Right lung (tissue), 10 donors: ENCODE measurements around the gene RPUSD4. TPM values are rescaled to one million over a fixed set of nuclear protein-coding genes. Genes with fewer than 3 reads are reported as not detected.
"Not testable (repeated sequence)": the region's sequence is repeated elsewhere in the genome, so short reads cannot be mapped to it uniquely, and the experiment has no call there.

ENCODE experiments used
- DNase-seq, 2 donors: peaks; one replicate each; pipeline ENCODE4 v3.0.0-alpha.2; 2013
- long read RNA-seq, 8 donors: transcript quantifications; one replicate each; lab custom pipeline, GENCODE V29; 2026
- polyA plus RNA-seq, 5 donors: library from polyadenylated mRNA; unstranded; fragments of 120-200 nt; gene quantifications; one replicate each; pipeline versions ENCODE4 v1.2.1 to v1.2.3, GENCODE V29; 2013; ENCODE audit warnings: inconsistent platforms in 1 of 5, low replicate concordance in 1 of 5; ENCODE audit not compliant: insufficient read length in 5 of 5, insufficient read depth in 1 of 5

RPUSD4 gene, protein sequence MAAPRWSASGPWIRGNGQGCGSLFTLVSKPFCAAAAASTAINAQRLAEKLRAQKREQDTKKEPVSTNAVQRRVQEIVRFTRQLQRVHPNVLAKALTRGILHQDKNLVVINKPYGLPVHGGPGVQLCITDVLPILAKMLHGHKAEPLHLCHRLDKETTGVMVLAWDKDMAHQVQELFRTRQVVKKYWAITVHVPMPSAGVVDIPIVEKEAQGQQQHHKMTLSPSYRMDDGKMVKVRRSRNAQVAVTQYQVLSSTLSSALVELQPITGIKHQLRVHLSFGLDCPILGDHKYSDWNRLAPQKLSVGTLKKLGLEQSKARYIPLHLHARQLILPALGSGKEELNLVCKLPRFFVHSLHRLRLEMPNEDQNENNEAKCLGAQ
- polyA plus RNA-seq: 10 to 100 TPM; 38.1 to 48.4 (median 42.1) TPM
- long read RNA-seq, donor 1, transcript RPUSD4-201 (7 exons, 2,512 nt): major isoform, 5 of 12 reads
- long read RNA-seq, donor 1, partial matches to known transcripts: 0 of 12 reads
- long read RNA-seq, donor 1, other reads (novel, unspliced or antisense): 0 of 12 reads
- long read RNA-seq, donor 2, partial matches to known transcripts: 0 of 7 reads
- long read RNA-seq, donor 2, other reads (novel, unspliced or antisense): 0 of 7 reads
- long read RNA-seq, donor 3, transcript RPUSD4-207 (3 exons, 1,030 nt): minor isoform, 5 of 17 reads
- long read RNA-seq, donor 3, transcript RPUSD4-201 (7 exons, 2,512 nt): major isoform, 8 of 17 reads
- long read RNA-seq, donor 3, partial matches to known transcripts: 0 of 17 reads
- long read RNA-seq, donor 3, other reads (novel, unspliced or antisense): 0 of 17 reads
- long read RNA-seq, donor 4, partial matches to known transcripts: 0 of 3 reads
- long read RNA-seq, donor 4, other reads (novel, unspliced or antisense): 0 of 3 reads
- long read RNA-seq, donor 5, transcript RPUSD4-207 (3 exons, 1,030 nt): major isoform, 9 of 22 reads
- long read RNA-seq, donor 5, transcript RPUSD4-201 (7 exons, 2,512 nt): major isoform, 9 of 22 reads
- long read RNA-seq, donor 5, partial matches to known transcripts: 0 of 22 reads
- long read RNA-seq, donor 5, other reads (novel, unspliced or antisense): 0 of 22 reads
- long read RNA-seq, donor 6, transcript RPUSD4-201 (7 exons, 2,512 nt): major isoform, 10 of 14 reads
- long read RNA-seq, donor 6, partial matches to known transcripts: 0 of 14 reads
- long read RNA-seq, donor 6, other reads (novel, unspliced or antisense): 0 of 14 reads
- long read RNA-seq, donor 7, transcript RPUSD4-201 (7 exons, 2,512 nt): major isoform, 9 of 19 reads
- long read RNA-seq, donor 7, partial matches to known transcripts: 6 of 19 reads
- long read RNA-seq, donor 7, other reads (novel, unspliced or antisense): 0 of 19 reads
- long read RNA-seq, donor 8, partial matches to known transcripts: 0 of 6 reads
- long read RNA-seq, donor 8, other reads (novel, unspliced or antisense): 0 of 6 reads

GRCh38 chr11:126211236-126212088 is at the start of gene RPUSD4, which contains the start of gene FAM118B:
RPUSD4 (minus strand) TSS chr11:126211650; CDS start chr11:126211638, 12 bp downstream.
FAM118B (plus strand) TSS chr11:126211782; CDS start chr11:126235002, 23,220 bp downstream.
- peak; percentile 91 to 93 for DNase-seq

DNA sequence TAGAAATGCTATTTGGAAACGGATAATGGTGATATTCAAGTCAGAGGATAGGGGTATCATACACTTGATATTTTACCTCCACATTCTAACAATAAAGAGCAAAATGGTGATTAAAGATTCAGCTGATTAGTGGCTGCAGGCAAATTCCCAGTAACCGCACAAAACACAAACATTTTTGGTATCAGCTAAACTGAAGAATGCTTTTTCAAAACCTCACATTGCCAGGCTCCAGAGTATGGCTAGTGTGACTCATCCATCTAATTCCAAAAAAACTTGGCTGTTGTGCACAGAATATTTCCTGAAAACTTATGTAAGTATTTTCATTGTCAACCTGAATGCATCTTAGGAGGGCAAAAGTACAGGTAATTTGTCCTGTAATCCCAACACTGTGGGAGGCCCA is 46.3 kb upstream of the RPUSD4 start:
- no peak for DNase-seq

GRCh38 chr11:126257144-126257543 is 45.7 kb upstream of the RPUSD4 start:
- DNase-seq: no peak

GRCh38 chr11:126256216-126256615 is 44.8 kb upstream of the RPUSD4 start:
- no peak for DNase-seq

GRCh38 chr11:126255507-126255906 is 44.1 kb upstream of the RPUSD4 start:
- not testable (repeated sequence) for DNase-seq

GRCh38 chr11:126254819-126255218 is 43.4 kb upstream of the RPUSD4 start:
- no peak for DNase-seq

DNA sequence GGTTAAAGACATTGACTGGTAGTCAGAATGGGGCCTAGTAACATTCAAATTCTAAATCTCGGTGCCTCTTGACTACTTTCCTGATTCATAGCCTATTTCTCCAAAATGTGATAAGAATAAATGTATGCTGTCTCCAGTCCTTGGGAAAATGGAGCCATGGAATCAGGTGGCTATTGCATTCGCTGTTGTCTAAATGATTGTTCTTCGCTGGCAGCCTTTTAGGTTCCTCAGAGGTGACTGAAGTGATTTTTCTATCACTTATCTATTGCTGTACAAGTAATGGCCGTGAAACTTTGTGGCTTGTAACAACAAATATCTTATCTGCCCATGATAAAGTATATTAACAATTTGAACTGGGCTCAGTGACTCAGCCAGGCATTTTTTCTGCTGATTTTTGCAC is 41.8 kb upstream of the RPUSD4 start:
- DNase-seq: no peak

DNA sequence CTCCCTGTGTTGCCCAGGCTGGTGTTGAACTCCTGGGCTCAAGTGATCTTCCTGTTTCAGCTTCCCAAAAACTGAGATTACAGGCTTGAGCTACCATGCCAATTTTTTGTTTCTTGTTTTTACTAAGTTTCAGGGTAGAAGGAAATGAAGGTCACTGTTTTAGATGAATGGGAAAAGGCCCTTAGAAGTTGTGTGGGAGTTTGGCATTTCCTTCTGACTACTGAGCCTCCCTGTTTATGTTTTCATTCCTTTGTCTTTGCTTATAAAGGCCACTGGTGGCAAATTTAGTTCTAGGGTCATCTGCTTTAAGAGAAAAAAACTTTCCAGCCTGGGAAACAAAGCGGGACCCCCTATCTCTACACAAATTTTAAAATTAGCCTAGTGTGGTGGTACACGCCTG is 35.2 kb upstream of the RPUSD4 start:
- no peak for DNase-seq

- no peak for DNase-seq
These were observed 21.9 kb upstream of the RPUSD4 start for GRCh38 chr11:126233391-126233790.

GRCh38 chr11:126232683-126233082 is 21.2 kb upstream of the RPUSD4 start:
- DNase-seq: no peak

DNA sequence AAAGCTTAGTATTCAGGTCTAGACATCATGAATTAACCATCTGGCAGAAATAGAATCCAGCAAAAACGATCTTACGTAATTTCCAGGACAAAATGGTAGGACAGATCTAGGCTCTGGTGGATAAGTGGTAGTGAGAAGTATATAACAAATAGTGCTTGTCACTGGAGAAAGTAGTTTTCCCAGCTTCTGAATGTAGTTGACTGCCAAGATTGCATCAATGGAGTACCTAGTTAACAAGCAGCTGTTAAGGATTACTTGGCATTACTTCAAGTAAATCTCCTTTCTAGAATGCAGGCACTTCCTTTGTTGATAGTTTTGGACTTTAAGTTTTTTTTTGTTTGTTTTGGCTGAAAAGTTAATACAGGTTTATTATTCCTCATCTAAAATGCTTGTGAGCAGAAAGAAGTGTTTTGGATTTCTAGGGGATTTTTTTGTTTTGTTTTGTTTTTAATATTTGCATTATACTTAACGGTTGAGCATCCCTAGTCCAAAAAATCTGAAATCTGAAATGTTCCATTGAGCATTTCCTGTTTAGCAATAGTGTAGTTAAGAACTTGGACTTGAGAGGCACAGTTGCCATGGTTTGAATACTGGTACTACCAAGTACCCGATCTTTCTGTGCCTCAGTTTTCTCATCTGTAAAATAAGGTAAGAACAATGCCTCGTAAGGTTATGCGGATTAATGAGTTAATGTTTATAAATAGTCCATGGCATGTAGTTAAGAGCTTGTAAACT is 20.4 kb upstream of the RPUSD4 start:
- peak; percentile 41 to 42 for DNase-seq

GRCh38 chr11:126229858-126230540 is 18.5 kb upstream of the RPUSD4 start:
- no peak for DNase-seq

- no peak for DNase-seq
These were observed 15.1 kb upstream of the RPUSD4 start for GRCh38 chr11:126226334-126227084.

DNA sequence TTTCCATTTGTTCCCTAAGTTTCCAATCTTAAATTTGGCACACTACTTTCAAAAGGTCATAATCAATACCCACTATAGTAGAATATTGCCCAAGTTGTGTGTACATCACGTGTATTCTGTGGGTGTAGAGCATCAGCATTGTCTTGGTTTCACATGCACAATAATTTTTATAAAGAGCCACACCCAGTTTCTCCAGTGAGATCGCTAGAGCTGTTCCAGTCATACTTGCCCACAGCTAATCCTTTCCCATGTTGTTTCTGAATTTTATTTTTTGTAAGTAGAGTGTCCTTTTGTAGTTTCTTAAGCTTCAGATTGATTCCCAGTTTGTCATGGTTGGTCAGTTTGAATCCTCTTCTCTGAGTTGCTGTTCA is 13.8 kb upstream of the RPUSD4 start:
- DNase-seq: no peak

DNA sequence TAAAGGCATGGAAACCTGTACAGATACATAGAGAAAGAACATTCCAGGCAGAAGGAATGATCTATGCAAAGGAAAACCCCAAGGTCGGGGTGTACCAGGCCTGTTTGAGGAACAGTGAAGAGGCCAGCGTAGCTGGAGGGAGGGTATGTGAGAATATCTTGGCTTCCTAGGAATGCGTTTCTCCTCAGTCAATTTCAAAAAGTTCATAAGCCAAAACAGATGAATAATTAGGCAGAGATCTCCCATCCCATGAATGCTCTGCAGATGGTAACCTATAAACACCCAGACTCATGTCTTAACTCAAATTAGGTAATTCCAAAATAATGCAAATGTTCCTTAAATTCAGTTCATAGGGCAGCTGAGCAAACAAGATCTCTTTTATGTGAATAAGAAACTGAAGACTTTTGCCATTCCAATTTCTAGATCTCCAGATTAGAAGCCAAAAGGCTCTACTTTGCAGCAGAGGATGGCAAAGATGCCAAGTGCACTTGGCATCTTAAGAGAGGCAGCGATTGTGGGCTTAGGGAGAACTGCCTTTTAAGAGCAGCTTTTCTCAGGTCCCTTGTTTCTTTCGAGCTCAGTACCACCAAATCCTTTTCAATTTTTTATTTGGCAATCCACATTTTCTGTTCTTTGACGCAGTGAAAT is 13.3 kb upstream of the RPUSD4 start:
- DNase-seq: no peak

- no peak for DNase-seq
These were observed 8.1 kb upstream of the RPUSD4 start for GRCh38 chr11:126219547-126219946.

- no peak for DNase-seq
These were observed 6.0 kb upstream of the RPUSD4 start for GRCh38 chr11:126217491-126217890.
